ENCODE measurements around the gene PIP5K1B.

GRCh38 chr9:68717552-68718443 lies 12.8 kb downstream of the PIP5K1B start:
- TF ChIP-seq, protein P1, sequence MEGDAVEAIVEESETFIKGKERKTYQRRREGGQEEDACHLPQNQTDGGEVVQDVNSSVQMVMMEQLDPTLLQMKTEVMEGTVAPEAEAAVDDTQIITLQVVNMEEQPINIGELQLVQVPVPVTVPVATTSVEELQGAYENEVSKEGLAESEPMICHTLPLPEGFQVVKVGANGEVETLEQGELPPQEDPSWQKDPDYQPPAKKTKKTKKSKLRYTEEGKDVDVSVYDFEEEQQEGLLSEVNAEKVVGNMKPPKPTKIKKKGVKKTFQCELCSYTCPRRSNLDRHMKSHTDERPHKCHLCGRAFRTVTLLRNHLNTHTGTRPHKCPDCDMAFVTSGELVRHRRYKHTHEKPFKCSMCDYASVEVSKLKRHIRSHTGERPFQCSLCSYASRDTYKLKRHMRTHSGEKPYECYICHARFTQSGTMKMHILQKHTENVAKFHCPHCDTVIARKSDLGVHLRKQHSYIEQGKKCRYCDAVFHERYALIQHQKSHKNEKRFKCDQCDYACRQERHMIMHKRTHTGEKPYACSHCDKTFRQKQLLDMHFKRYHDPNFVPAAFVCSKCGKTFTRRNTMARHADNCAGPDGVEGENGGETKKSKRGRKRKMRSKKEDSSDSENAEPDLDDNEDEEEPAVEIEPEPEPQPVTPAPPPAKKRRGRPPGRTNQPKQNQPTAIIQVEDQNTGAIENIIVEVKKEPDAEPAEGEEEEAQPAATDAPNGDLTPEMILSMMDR (IDR thresholded peaks at IDR 0.05 in 2 of 3, conservative IDR thresholded peaks at IDR 0.05 in 1 of 3; ENCODE audit: control insufficient read depth in 2 of 3, extremely low read depth in 1 of 3, insufficient read depth in 1 of 3, low read depth in 3 of 3, low read length in 3 of 3), result no peak
- TF ChIP-seq TCF3 (IDR thresholded peaks at IDR 0.05; ENCODE audit: borderline replicate concordance, insufficient read depth, low read depth, low read length) (no peak), CEBPB (IDR thresholded peaks at IDR 0.05; ENCODE audit: borderline replicate concordance in 1 of 2, low read depth in 2 of 2, low read length in 2 of 2) (no peak), EZH2 (IDR thresholded peaks at IDR 0.05; ENCODE audit: borderline replicate concordance, control insufficient read depth, low read depth, low read length) (no peak)
- TF ChIP-seq, protein P2, sequence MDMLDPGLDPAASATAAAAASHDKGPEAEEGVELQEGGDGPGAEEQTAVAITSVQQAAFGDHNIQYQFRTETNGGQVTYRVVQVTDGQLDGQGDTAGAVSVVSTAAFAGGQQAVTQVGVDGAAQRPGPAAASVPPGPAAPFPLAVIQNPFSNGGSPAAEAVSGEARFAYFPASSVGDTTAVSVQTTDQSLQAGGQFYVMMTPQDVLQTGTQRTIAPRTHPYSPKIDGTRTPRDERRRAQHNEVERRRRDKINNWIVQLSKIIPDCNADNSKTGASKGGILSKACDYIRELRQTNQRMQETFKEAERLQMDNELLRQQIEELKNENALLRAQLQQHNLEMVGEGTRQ (IDR thresholded peaks at IDR 0.05; ENCODE audit: borderline replicate concordance, low read depth, low read length), result no peak
